Thoracic aorta (tissue), 2 donors: Measurements from ENCODE around the gene STBD1. TPM values are rescaled to one million over a fixed set of nuclear protein-coding genes. Genes with fewer than 3 reads are reported as not detected.
"Not testable (repeated sequence)": the region's sequence is repeated elsewhere in the genome, so short reads cannot be mapped to it uniquely, and the experiment has no call there.

Experiments
- ATAC-seq: fragments of 150-250 bp; one replicate; pipeline ENCODE4 v1.8.0; 2017; ENCODE audit warnings: low read depth; ENCODE audit not compliant: insufficient number of reproducible peaks, low FRiP score
- DNase-seq: peaks from one replicate; pipeline ENCODE4 v3.0.0-alpha.2; 2020; ENCODE audit warnings: low spot score
- H3K27ac ChIP-seq, 2 donors: fragments of 200-600 bp; sonication (generic); 1 replicate in 1 of 2; 2 replicates in 1 of 2; pipeline ENCODE4 v1.5.1; 2016; ENCODE audit warnings: mild to moderate bottlenecking in 2 of 2, moderate library complexity in 2 of 2
- H3K27me3 ChIP-seq: fragments of 200-600 bp; sonication (generic); replicated peaks from 2 replicates; pipeline ENCODE4 v1.6.0; 2016; ENCODE audit warnings: mild to moderate bottlenecking; ENCODE audit not compliant: insufficient read depth
- H3K36me3 ChIP-seq: fragments of 200-600 bp; sonication (generic); one replicate; pipeline ENCODE4 v1.5.1; 2016
- H3K4me1 ChIP-seq, 2 donors: fragments of 200-600 bp; sonication (generic); 1 replicate in 1 of 2; 2 replicates in 1 of 2; pipeline versions ENCODE4 v1.5.1 to v1.6.0; 2016; ENCODE audit warnings: low read depth in 2 of 2, mild to moderate bottlenecking in 1 of 2; ENCODE audit not compliant: control insufficient read depth in 1 of 2
- H3K4me3 ChIP-seq: fragments of 200-600 bp; sonication (generic); 2 replicates; pipeline ENCODE4 v1.5.1; 2016; ENCODE audit warnings: mild to moderate bottlenecking
- H3K9me3 ChIP-seq: fragments of 200-600 bp; sonication (generic); 2 replicates; pipeline ENCODE4 v1.5.1; 2016
- CTCF ChIP-seq: fragments of 200-600 bp; sonication (generic); IDR thresholded peaks from one replicate; pipeline ENCODE4 v1.5.1; 2019; ENCODE audit warnings: antibody characterized with exemption
- total RNA-seq, 2 donors: library from RNA; depleted of rRNA; stranded (reverse); fragments of >200 nt; gene quantifications; one replicate each; pipeline versions ENCODE4 v1.1.0 to v1.2.3, GENCODE V29; 2016

Gene STBD1
- total RNA-seq, 2 donors from 2014 or later = 7.7 to 14.6 TPM

- DNase-seq (no peak), ATAC-seq (no peak)
- no peaks in the 10 kb centered on the region for H3K36me3 ChIP-seq
- H3K27ac ChIP-seq = no peak overlapping the region
- H3K9me3 ChIP-seq = peaks cover 6% of the 10 kb centered on the region
- no peak for TF ChIP-seq CTCF
- H3K27me3 ChIP-seq = no peaks in the 10 kb centered on the region
- no peak overlapping the region for H3K4me3 ChIP-seq
- H3K4me1 ChIP-seq = peaks cover 5 to 7% of the 10 kb centered on the region in 2 donors
These were observed 51.4 kb downstream of the STBD1 start for GRCh38 chr4:76357981-76358380.

- ATAC-seq, H3K27me3 ChIP-seq: not testable (repeated sequence)
These were observed 53.4 kb downstream of the STBD1 start for GRCh38 chr4:76359881-76360466.

More at GRCh38 chr4:76359881-76360466, 53.4 kb downstream of the STBD1 start:
- H3K27ac ChIP-seq, H3K9me3 ChIP-seq, DNase-seq, H3K4me3 ChIP-seq, H3K36me3 ChIP-seq, H3K4me1 ChIP-seq: not testable (repeated sequence)

Other genes starting within 250 kb of the STBD1 start
- not detected for gene ART3, start 232.0 kb upstream of the STBD1 start, total RNA-seq
- gene NUP54, start 158.3 kb upstream of the STBD1 start, total RNA-seq = 10 to 100 TPM; 17.9 to 44.8 TPM
- 100 to 1,000 TPM; 133 to 165 TPM for gene SCARB2, start 92.9 kb upstream of the STBD1 start, total RNA-seq
- gene FAM47E, start 55.0 kb upstream of the STBD1 start, total RNA-seq = under 1 TPM; 0.42 to 0.54 TPM
- 1 to 10 TPM; 1.8 to 2.8 TPM for gene CCDC158, start 114.4 kb downstream of the STBD1 start, total RNA-seq
- 100 to 1,000 TPM; 139 to 171 TPM for gene SHROOM3, start 128.5 kb downstream of the STBD1 start, total RNA-seq